ENCODE data around the gene NR5A1.

The NR5A1 gene

DNA sequence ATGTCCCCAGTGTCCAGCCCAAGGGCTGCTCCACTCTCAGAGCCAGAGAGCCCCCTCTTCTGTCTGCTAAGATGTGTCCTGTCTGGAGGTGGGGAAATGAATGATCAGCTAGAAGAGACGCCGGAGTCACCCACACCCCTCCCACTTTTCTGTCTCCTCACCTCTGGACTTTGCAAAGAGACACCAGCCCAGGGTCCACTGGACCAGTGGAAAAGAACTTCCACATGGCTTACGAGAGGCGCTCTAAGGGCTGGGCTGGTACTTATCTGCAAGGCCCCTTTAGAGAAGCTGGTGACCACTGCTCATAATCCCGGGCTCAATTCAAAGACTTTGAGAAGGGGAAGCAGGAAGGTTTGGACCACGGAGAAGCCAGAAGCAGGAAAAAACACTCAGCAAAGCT is 9.2 kb downstream of the NR5A1 start:
- DNase-seq = no peak

GRCh38 chr9:124497441-124497840 is 9.8 kb downstream of the NR5A1 start:
- no peak for DNase-seq

DNA sequence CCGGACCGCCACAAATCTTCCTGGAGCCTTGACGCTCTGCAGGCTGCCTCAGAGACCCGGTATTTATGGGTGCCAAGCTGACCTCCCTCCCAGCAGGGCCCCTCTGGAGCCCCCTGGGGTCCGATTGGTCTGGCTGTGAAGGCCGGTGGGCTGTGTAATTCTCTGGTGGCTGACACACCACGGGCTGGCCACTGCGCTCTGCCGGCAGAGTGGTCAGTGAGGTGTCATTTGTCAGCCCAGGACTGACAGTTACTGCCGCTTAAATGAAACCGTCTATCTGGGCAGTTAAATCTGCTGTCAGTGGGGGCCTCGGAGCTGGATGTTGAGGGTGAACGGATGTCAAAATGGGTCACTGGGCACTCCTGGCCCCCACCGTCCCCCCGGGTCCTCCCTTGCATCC is 10.7 kb downstream of the NR5A1 start:
- no peak for DNase-seq

GRCh38 chr9:124496075-124496449 is 11.1 kb downstream of the NR5A1 start:
- DNase-seq = no peak

DNA sequence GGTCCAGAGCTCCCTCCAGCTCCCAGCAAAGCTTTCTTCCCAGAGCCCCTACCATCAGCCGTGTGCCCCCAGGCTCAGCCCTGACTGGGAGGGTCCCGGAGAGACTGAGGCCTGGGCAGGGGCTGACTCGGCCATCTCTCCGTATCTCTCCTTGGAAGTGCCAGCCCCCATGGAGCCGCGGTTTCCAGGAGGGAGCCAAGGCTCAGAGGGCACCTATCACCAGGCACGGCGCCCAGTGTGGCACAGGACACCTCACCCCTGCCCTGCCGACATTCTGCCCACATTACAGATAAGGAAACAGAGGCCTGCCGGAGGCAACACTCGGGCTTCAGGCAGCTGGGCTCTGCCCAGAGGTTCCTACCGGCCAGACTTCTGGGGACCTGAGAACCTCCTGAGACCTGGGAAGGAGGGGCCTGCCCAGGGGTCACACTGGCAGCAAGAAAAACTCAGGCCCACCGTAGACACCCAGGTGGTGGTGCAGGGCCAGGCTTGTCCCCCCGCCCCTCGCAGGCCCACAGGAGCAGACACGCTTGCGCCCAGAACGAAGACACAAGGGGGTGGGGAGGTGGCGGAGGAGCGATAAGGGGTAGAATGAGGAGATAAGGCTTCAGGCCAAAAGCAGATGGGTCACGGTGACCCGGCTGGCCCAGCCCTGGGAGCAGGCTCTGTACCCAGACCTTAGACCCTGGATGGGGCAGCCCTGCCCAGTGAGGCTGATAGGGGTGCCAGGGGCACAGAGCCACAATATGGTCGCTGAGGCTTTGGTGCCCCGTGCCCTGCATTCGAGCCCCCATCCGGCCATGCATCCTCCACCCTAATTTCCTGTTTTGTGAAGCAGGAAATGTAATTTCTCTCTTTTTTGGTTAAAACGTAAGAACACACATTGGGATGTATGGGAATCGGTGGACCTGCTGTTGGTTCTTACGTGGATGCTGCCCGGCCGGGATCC is 11.8 kb downstream of the NR5A1 start:
- no peak for DNase-seq

DNA sequence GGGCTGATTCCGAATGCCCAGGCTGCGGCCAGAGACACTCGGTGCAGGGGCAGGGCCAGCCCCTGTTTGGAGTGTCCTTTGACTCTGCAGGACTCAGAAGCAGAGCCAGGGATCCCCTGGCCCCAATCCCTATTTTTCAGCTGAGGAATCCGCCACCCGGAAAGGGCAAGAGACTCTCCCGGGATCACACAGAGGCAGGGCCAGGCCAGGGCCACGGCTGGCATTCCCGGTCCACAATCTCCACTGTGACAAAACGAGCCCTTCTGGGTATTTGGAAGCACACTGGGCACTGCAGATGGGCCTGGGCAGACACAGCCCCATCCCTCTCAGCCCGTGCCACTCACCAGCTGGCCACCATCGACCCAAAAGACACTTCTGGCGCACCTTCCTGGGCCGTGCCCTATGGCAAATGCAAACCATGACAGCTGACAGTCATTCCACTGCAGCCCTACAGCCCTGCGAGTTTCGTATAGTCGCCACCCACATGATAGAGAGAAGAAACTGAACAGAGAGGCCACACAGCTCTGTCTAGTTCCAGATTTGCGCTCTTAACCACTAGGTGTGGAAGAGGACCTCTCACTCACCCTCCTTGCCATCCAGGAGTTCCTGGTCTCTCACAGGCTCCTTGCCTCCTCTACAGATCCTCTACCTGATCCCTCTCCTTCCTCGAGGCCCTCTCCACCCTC is 13.3 kb downstream of the NR5A1 start:
- DNase-seq = no peak

DNA sequence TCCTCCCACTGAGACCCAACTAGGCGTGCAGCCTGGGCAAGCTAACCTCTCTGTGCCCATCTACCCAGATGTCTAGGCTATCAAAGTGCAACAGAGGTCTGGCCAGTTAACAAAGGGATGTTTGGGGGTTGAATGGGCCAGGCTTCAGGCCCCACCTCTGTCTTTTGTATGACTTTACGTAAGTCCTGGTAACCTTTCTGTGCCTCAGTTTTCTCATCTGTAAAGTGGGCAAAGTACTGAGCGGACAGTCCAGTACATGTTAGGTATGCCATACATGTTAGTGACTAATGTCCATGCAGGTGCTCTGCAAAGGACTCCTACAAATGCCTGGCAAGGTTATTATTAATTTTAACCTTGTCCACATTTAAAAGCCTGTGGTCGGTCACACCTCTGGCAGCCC is 14.0 kb downstream of the NR5A1 start:
- DNase-seq = no peak

GRCh38 chr9:124492818-124493217 is 14.4 kb downstream of the NR5A1 start:
- no peak for DNase-seq

DNA sequence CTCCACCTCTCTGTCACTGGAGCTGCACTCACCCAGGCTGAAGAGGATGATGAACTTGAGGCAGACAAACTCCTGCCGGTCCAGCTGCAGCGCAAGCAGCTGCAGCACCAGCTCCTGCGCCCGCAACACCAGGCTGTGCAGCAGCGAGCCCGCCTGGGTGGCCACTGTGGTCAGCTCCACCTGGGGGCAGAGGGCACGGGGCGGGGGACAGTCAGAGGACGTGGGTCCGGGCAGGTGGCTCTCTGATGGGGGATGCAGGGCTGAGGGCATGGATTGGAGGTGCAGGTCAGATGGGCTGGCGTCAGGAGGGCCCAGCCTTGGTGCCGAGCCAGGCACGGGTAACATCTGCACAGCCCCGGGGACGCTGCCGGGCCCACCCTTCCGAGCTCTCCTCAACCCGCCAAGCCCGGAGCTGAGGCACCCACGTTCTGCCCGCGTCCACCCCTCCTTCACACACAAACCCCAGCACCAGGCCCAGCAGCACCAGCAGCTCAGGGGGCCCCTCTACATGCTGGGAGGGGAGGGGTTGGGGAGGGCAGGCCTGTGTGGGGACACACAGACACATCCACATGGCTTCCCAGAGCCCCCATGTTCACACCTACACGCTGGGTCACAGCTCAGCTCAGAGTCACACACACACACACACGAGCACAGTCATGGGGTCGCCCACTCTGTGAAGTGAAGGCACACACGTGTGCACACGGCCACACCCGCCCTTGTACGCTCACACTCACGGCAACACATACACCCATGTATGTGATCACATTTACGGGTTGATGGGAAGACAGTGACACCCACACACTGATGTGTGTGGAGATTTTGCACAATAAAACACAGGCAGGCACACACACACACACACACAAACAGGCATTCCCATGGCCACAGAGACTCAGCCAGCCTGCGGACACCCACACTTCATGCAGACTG is 15.9 kb downstream of the NR5A1 start:
- no peak for DNase-seq

GRCh38 chr9:124490004-124490403 is 17.2 kb downstream of the NR5A1 start:
- no peak for DNase-seq

DNA sequence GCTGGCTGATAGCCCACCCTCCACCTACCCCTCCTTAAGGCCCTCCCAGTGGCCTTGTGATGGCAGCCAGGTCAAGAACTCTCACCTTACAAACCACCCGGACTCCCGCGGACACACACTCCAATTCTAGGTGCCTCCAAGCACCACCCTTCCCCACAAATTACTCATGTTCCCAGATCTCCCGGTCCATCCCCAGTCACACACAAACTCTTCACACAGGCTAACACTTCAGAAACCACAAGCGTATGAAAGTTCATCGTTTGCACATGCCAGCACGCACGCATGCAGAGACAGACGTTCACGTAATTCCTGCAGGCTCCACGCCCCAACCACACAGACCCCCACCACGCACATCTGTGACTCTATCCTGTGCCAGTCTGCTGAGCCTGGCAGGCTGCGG is 18.0 kb downstream of the NR5A1 start:
- no peak for DNase-seq

DNA sequence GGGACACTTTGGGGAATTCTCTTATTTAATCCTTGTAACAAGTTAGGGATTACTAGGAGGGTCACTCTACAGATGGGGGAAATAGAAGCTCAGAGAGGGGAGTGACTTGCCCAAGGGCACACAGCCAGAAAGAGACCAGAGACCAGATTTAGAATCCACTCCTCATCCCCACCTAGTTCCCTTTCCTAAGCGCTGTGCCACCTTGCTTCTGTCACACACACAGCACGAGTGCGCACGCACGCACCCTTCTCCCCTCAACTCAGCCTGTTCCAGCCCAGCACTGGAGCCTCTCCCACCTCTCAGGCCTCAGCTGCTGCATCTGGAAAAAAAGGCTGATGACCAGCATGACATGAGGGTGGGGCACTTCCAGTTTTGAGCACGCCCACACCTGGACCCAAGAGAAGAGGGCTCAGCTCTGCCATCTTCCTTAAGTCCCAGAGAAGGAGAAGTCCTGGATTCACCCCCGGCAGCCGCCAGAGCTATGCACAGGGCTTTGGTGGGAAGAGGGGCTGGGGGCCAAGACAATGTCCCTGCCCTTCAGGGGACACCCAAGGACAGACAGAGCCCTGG is 18.5 kb downstream of the NR5A1 start:
- DNase-seq = no peak

DNA sequence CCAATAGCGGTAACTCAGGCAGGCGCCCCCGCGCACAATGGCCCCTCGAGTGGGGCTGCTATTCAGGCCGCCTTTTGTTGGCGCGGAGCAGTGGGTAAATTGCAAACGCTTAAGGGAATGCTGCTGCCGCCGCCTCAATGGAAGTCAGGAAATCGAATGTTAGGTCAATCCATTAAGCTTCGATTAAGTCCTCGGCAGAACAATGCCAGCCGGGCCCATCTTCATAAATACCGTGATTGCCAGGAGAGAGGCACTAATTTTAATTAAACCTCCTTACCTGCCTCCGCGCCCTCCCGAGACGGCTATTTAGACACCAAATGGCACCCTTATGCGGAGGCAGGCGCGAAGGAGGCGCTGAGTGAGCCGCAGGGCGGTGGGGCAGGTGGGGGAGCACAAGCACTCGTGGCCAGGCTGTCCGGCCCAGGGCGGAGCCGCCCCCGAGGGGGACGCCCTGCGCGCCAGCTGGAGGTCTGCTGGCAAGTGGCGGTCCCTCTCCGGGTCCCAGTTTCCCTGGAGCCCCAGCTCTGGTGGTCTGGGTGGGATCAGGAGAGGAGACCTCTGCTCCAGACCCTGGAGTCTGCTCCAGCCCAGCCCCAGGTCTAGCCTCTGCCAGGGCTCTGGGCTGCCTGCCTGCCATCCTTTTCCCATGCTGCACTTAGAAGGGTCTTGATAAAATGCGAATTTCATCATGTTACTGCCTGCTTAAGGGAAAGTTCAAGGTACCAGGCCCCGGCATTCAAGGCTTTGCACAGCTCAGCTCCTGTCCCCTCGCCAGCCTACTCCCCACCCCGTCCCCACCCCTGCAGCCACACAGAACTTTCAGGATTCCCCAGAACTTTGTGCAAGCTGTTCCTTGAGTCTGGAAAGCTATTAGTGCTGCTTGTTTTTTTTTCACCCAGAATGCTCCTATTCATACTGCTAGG is 19.7 kb downstream of the NR5A1 start:
- no peak for DNase-seq

- no peak for DNase-seq
Observed at GRCh38 chr9:124486778-124487259, 20.4 kb downstream of the NR5A1 start.

- no peak for DNase-seq
Observed at GRCh38 chr9:124485936-124486335, 21.3 kb downstream of the NR5A1 start.

DNA sequence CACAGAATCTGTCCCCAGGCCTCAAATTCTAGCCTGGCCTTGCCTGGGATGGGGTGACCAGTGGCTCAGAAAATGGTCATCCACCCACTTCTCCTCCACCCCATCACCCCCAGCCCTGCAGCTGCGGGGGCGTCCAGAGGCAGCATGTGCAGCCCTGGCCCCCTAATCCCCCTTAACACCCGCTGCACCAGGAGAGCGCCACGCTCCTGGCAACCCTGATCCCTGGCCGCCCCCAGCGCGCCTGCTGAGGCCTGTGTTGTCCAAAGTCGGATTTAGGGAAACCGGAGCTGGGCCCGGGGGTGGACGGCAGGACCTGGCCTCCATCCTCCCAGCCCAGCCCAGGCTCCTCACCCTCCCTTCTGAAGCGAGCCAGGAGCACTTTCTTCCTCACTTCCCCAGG is 22.0 kb downstream of the NR5A1 start:
- DNase-seq = no peak

DNA sequence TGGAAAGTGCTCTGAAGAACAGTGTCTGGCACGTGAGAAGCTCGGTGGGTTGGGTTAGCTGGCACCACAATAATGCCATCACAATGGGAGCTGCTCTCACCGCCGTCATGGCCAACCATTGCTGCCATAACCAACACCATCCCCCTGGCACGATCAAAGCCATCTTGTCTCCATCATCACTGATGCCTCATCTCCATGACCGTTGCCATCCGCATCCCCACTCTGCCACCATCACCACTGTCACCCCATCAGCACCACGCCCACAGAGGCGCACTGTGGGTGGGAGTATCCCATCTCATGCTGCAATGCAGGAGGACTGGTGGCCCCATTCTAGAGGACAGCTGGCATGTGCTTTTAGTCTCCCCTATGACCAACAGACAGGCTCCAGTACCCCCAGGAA is 23.7 kb downstream of the NR5A1 start:
- DNase-seq = no peak

GRCh38 chr9:124482431-124483031 is 24.7 kb downstream of the NR5A1 start:
- no peak for DNase-seq

GRCh38 chr9:124481115-124481514 is 26.1 kb downstream of the NR5A1 start:
- DNase-seq = no peak

DNA sequence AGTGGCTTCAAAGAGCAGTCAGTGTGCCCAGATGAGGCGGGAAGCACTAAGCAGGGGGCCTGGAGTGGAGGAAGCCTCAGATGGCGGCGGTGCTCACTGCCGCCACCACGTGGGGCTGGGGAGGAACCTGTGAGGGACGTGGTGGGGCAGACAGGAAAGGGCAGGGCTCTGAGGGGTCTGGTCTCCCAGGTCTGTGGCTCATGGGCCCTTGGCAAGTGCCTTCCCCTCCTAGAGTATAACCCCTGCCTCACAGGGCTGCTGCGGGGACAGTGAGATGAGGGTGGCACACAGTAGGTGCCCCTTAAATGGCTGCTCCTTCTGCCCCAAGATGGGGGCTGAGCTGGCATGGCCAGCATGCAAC is 26.6 kb downstream of the NR5A1 start:
- DNase-seq = no peak

DNA sequence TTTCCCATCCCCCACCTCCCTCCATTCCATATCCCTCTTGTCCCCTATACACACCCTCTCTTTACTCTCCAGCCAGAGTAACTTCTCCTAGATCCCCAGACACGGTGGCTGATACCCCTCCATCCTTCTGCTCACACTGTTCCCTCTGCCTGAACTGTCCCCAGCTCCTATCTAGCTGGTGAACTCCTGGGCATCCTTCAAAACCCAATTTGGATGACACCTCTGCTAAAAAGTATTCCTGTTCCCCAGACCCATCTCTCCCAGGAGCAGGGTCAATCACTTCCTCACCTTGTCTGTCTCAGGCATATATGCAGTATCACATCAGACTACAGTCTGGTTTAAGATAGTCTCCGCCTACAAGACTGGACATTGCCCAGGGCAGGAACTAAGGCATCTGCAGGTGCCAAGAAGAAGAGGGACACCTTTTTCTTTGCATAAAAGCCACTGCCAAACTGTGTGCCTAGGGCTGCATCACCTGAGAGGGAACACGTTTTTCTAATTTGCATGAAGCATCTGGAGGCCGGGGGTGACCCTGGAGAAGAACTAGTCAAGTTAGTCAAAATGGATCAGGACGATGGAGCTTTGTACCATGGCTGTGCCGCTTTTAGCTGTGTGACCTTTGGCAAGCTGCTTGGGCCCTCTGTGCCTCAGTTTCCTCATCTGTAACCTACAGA is 27.1 kb downstream of the NR5A1 start:
- DNase-seq = no peak

Data from KG1 (cell line).